GM13976 (cell line): Measurements from ENCODE around the gene ITGB1.

ENCODE experiments used
- DNase-seq: peaks from one replicate; pipeline ENCODE4 v3.0.0; 2012; ENCODE audit warnings: low spot score
- CTCF ChIP-seq: IDR thresholded peaks from 2 replicates; pipeline ENCODE4 v1.5.1; 2012; ENCODE audit warnings: borderline replicate concordance, mild to moderate bottlenecking; ENCODE audit not compliant: insufficient read depth; ENCODE audit errors: extremely low read depth, missing control alignments, control extremely low read depth
- in situ Hi-C: fragments of 300-500 bp; cut with MboI; formaldehyde crosslinking; loops from one replicate; pipeline ENCODE4 v1.12.0; 2022; ENCODE audit warnings: low sequenced_read_pairs, mixed read lengths, inconsistent platforms; ENCODE audit not compliant: unreplicated experiment

ITGB1 gene

GRCh38 chr10:32889631-32890212, 68.3 kb downstream of the ITGB1 start:
- DNase-seq, result no peak
- in situ Hi-C loops, result no loop called here
- TF ChIP-seq CTCF, result no peak

- TF ChIP-seq CTCF, result no peak
- in situ Hi-C loops, result no loop called here
- DNase-seq, result no peak
These were observed 69.7 kb downstream of the ITGB1 start for GRCh38 chr10:32888161-32888927.

- in situ Hi-C loops, result no loop called here
- TF ChIP-seq CTCF, result no peak
- no peak for DNase-seq
These were observed 70.5 kb downstream of the ITGB1 start for GRCh38 chr10:32887481-32887880.

- no peak for TF ChIP-seq CTCF
- DNase-seq, result no peak
- in situ Hi-C loops, result no loop called here
These were observed 76.0 kb downstream of the ITGB1 start for GRCh38 chr10:32882076-32882475.

GRCh38 chr10:32878646-32879045, 79.4 kb downstream of the ITGB1 start:
- no peak for DNase-seq
- TF ChIP-seq CTCF, result no peak
- in situ Hi-C loops, result no loop called here

- no peak for DNase-seq
- TF ChIP-seq CTCF, result no peak
- in situ Hi-C loops, result no loop called here
These were observed 80.1 kb downstream of the ITGB1 start for GRCh38 chr10:32877915-32878314.
